ENCODE measurements around the gene INSYN1. TPM values are rescaled to one million over a fixed set of nuclear protein-coding genes. Genes with fewer than 3 reads are reported as not detected.

INSYN1 gene
- total and polyA plus RNA-seq, 2 experiments from 2014 or later, result 0.18 to 14.2 TPM

- H3K27ac ChIP-seq (ENCODE audit: low read depth), result no peak overlapping the region
- H3K27me3 ChIP-seq (ENCODE audit: insufficient read depth), result peaks cover 13% of the 10 kb centered on the region
- no peak for ATAC-seq
- H3K4me3 ChIP-seq, result no peak overlapping the region
- no peaks in the 10 kb centered on the region for H4K20me1 ChIP-seq (replicated peaks; ENCODE audit: insufficient read depth)
- no peak for TF ChIP-seq EZH2phosphoT487 (IDR thresholded peaks at IDR 0.05; ENCODE audit: unreplicated experiment)
- no peak for TF ChIP-seq NANOG (IDR thresholded peaks at IDR 0.05; ENCODE audit: borderline replicate concordance)
- TF ChIP-seq JUNB (IDR thresholded peaks at IDR 0.05; ENCODE audit: unreplicated experiment), result no peak
- TF ChIP-seq ZNF114 (CRISPR knock-in tag; IDR thresholded peaks at IDR 0.05), result no peak
- TF ChIP-seq STAT1 (IDR thresholded peaks at IDR 0.05; ENCODE audit: unreplicated experiment), result no peak
- TF ChIP-seq ZNF331 (CRISPR knock-in tag; IDR thresholded peaks at IDR 0.05; ENCODE audit: low read depth), result no peak
- TF ChIP-seq POLR2AphosphoS5 (IDR thresholded peaks at IDR 0.05; ENCODE audit: low read depth), result no peak
- TF ChIP-seq ETS1 (IDR thresholded peaks at IDR 0.05), result no peak
- TF ChIP-seq CTCF (conservative IDR thresholded peaks at IDR 0.05; ENCODE audit: low read depth in 2 of 2), result no peak
- no peak for TF ChIP-seq CREB1 (CRISPR knock-in tag; IDR thresholded peaks at IDR 0.05; ENCODE audit: low read depth)
- TF ChIP-seq EZH2 (IDR thresholded peaks at IDR 0.05; ENCODE audit: low read depth, unreplicated experiment), result no peak
- TF ChIP-seq REST (IDR thresholded peaks at IDR 0.05; ENCODE audit: unreplicated experiment), result no peak
- TF ChIP-seq ZNF462 (CRISPR knock-in tag; IDR thresholded peaks at IDR 0.05), result no peak
- Mint-ChIP-seq H3K27me3 (ENCODE audit: insufficient read depth, low read depth, poor library complexity) (peaks cover 11% of the 10 kb centered on the region), H3K9me3 (no peaks in the 10 kb centered on the region), H3K36me3 (ENCODE audit: low read depth) (no peaks in the 10 kb centered on the region), H3K4me1 (peaks cover 19% of the 10 kb centered on the region), H3K27ac (no peak overlapping the region), H3K4me3 (no peak overlapping the region)
- H3K9me2 ChIP-seq (ENCODE audit: insufficient read depth), result no peaks in the 10 kb centered on the region
- peaks cover 16% of the 10 kb centered on the region for H3K4me1 ChIP-seq (ENCODE audit: insufficient read depth)
- H3K4me2 ChIP-seq, result no peak overlapping the region
- H3K79me2 ChIP-seq (replicated peaks; ENCODE audit: insufficient read depth), result no peaks in the 10 kb centered on the region
- no peak for DNase-seq (ENCODE audit: low spot score)
- no peak overlapping the region for H2AFZ ChIP-seq
- H3F3A ChIP-seq (replicated peaks; ENCODE audit: low read depth), result no peaks in the 10 kb centered on the region; the same call in 1 of the 2 replicates
- H3K36me3 ChIP-seq (ENCODE audit: insufficient read depth), result no peaks in the 10 kb centered on the region
These were observed 4.4 kb upstream of the INSYN1 start for GRCh38 chr15:73757571-73757970.
